GM21423 (cell line): ENCODE results near the gene OR5H15.
"Not testable (repeated sequence)": the region's sequence is repeated elsewhere in the genome, so short reads cannot be mapped to it uniquely, and the experiment has no call there.

Experiments used
- ATAC-seq: cut with Tn5 transposase; IDR thresholded peaks from one replicate; pipeline ENCODE4 v1.9.1; 2021; ENCODE audit warnings: mild to moderate bottlenecking, moderate library complexity; ENCODE audit not compliant: unreplicated experiment

The OR5H15 gene

GRCh38 chr3:98166396-98166795 is at the start of gene OR5H15:
TSS of gene OR5H15 (plus strand) at chr3:98166696. CDS start at chr3:98168700, 2,004 bp downstream.
- ATAC-seq = no peak

- no peak for ATAC-seq
These were observed 36.1 kb upstream of the OR5H15 start, which contains the start of gene OR5H1 for GRCh38 chr3:98130421-98130820. TSS of gene OR5H1 (plus strand) at chr3:98130721. CDS start at chr3:98132698, 1,977 bp downstream.

- no peak for ATAC-seq
These were observed 29.9 kb upstream of the OR5H15 start for GRCh38 chr3:98136631-98137030.

GRCh38 chr3:98137826-98138557 is 28.5 kb upstream of the OR5H15 start:
- not testable (repeated sequence) for ATAC-seq

- no peak for ATAC-seq
These were observed 26.0 kb upstream of the OR5H15 start for GRCh38 chr3:98140531-98140930.

- no peak for ATAC-seq
These were observed 19.3 kb upstream of the OR5H15 start, which contains the start of gene OR5H14 for GRCh38 chr3:98147179-98147578. TSS of gene OR5H14 (plus strand) at chr3:98147479. CDS start at chr3:98149386, 1,907 bp downstream.

GRCh38 chr3:98148751-98149150 is 17.7 kb upstream of the OR5H15 start:
- no peak for ATAC-seq

- not testable (repeated sequence) for ATAC-seq
These were observed 17.0 kb upstream of the OR5H15 start for GRCh38 chr3:98149456-98149855.

- no peak for ATAC-seq
These were observed 15.3 kb upstream of the OR5H15 start for GRCh38 chr3:98151241-98151640.

GRCh38 chr3:98171071-98171470 is 4.6 kb downstream of the OR5H15 start:
- ATAC-seq = no peak

- ATAC-seq = no peak
These were observed 6.1 kb downstream of the OR5H15 start for GRCh38 chr3:98172621-98173020.

GRCh38 chr3:98180319-98180890 is 13.9 kb downstream of the OR5H15 start:
- no peak for ATAC-seq

GRCh38 chr3:98182196-98182595 is 15.7 kb downstream of the OR5H15 start:
- no peak for ATAC-seq

- no peak for ATAC-seq
These were observed 18.7 kb downstream of the OR5H15 start for GRCh38 chr3:98185180-98185579.

- peak; percentile 99 for ATAC-seq
These were observed 22.0 kb downstream of the OR5H15 start for GRCh38 chr3:98188545-98188944.

GRCh38 chr3:98190911-98191310 is 24.4 kb downstream of the OR5H15 start:
- not testable (repeated sequence) for ATAC-seq

- ATAC-seq = not testable (repeated sequence)
These were observed 29.8 kb downstream of the OR5H15 start for GRCh38 chr3:98196293-98196692.

- no peak for ATAC-seq
These were observed 32.5 kb downstream of the OR5H15 start for GRCh38 chr3:98199020-98199419.

- ATAC-seq = no peak
These were observed 42.7 kb downstream of the OR5H15 start for GRCh38 chr3:98209244-98209643.

GRCh38 chr3:98213276-98213675 is 46.8 kb downstream of the OR5H15 start:
- ATAC-seq = no peak

- no peak for ATAC-seq
These were observed 48.6 kb downstream of the OR5H15 start for GRCh38 chr3:98215051-98215450.
